Measurements from ENCODE around the gene FJX1. TPM values are rescaled to one million over a fixed set of nuclear protein-coding genes. Genes with fewer than 3 reads are reported as not detected.

Gene FJX1
- total and polyA plus RNA-seq, 4 donors, result 0.46 to 3.0 (median 1.1) TPM

DNA sequence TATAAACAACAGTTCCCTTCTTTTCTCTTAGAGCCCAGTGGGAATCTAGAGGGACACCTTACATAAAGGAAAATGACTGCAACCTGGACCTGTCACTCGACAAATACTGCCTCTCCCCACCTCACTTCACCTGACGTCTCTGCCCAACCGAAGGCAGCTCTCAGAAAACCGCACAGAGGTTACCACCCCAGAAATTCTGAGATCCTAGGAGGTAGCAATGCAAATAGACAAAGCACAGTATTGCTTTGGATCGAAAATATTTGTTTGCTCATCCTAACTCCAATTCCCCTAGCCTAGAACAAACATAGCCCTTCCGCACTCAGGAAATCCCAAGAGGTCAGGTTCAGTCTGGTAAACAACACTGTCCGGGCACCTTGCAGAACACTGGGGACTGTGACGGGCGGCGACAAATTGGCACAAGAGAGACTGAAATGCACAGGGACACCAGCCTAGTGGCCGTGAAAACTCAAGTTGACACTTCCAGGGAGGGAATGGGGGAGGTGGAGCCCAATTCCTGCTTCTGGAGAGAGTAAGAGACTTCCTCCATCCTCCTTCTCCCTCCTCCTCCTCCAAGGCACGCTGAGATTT lies 43.9 kb downstream of the FJX1 start (continued):
- TF ChIP-seq, protein P1, sequence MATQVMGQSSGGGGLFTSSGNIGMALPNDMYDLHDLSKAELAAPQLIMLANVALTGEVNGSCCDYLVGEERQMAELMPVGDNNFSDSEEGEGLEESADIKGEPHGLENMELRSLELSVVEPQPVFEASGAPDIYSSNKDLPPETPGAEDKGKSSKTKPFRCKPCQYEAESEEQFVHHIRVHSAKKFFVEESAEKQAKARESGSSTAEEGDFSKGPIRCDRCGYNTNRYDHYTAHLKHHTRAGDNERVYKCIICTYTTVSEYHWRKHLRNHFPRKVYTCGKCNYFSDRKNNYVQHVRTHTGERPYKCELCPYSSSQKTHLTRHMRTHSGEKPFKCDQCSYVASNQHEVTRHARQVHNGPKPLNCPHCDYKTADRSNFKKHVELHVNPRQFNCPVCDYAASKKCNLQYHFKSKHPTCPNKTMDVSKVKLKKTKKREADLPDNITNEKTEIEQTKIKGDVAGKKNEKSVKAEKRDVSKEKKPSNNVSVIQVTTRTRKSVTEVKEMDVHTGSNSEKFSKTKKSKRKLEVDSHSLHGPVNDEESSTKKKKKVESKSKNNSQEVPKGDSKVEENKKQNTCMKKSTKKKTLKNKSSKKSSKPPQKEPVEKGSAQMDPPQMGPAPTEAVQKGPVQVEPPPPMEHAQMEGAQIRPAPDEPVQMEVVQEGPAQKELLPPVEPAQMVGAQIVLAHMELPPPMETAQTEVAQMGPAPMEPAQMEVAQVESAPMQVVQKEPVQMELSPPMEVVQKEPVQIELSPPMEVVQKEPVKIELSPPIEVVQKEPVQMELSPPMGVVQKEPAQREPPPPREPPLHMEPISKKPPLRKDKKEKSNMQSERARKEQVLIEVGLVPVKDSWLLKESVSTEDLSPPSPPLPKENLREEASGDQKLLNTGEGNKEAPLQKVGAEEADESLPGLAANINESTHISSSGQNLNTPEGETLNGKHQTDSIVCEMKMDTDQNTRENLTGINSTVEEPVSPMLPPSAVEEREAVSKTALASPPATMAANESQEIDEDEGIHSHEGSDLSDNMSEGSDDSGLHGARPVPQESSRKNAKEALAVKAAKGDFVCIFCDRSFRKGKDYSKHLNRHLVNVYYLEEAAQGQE (IDR thresholded peaks at IDR 0.05), result peak; percentile 22
- TF ChIP-seq YY1 (IDR thresholded peaks at IDR 0.05) (peak; percentile 15), HNF4A (conservative IDR thresholded peaks at IDR 0.05) (peak; percentile 63 to 69), EGR1 (IDR thresholded peaks at IDR 0.05; ENCODE audit: low read depth in 2 of 2) (no peak), FOXA2 (IDR thresholded peaks at IDR 0.05) (peak; percentile 76), NR2F2 (IDR thresholded peaks at IDR 0.05) (peak; percentile 71), FOXA1 (IDR thresholded peaks at IDR 0.05) (peak; percentile 43)

DNA sequence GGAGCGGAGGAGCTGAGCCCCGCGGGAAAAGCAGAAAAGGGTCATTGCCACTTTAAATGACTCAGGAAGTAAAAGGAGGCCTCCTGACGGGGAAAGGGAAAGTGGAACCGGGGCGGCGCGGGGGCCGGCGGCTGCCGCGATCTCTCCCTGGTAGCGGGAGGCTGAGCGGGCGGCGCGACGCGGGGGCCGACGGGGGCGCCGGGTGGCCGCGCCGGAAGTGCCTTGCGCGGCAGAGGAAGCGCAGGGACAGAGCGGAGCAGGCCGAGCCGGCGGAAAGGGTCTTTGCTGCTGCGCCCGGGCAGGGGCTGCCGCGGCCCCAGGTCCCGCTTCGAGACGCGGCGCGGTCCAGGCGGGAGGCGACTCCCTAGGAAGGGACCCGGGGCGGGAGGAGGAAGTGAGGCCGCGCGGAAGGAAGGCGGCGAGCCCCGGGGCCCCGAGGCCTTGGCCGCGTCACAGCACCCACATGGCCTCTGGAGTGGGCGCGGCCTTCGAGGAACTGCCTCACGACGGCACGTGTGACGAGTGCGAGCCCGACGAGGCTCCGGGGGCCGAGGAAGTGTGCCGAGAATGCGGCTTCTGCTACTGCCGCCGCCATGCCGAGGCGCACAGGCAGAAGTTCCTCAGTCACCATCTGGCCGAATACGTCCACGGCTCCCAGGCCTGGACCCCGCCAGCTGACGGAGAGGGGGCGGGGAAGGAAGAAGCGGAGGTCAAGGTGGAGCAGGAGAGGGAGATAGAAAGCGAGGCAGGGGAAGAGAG lies 44.6 kb downstream of the FJX1 start, which contains the start of gene TRIM44:
TRIM44 (plus strand) TSS at position 127 of the 759 bp plus-strand sequence; CDS start at position 464, 337 bp downstream.
- Histone ChIP-seq H3K4me1 (ENCODE audit: control insufficient read depth in 4 of 4, insufficient read depth in 4 of 4, low read length in 3 of 4) (peaks cover 2 to 37% (median 24%) of the 10 kb centered on the region in 4 donors), H3K27me3 (ENCODE audit: control insufficient read depth in 4 of 4, insufficient read depth in 4 of 4, low read length in 3 of 4) (no peaks in the 10 kb centered on the region), H3K9me3 (ENCODE audit: control insufficient read depth in 4 of 4, low read length in 3 of 4) (peaks cover 0 to 6% (median under 1%) of the 10 kb centered on the region in 4 donors), H3K4me3 (ENCODE audit: low read depth in 1 of 3, low read length in 3 of 3) (peak within 1 kb of the TSS; percentile 80 to 91 (median 87)), H3K27ac (ENCODE audit: low read depth in 1 of 2, low read length in 2 of 2) (peak within 1 kb of the TSS; percentile 95 to 99), H3K9ac (ENCODE audit: low read depth in 1 of 2, low read length in 2 of 2) (peak within 1 kb of the TSS; percentile 77 to 81), H3K36me3 (ENCODE audit: control insufficient read depth in 4 of 4, insufficient read depth in 3 of 4, low read depth in 1 of 4, low read length in 3 of 4) (peaks cover 0 to 6% (median 0%) of the 10 kb centered on the region in 4 donors)
- WGBS, result 3% methylated on average over 82 of the region's 82 CpGs
- TF ChIP-seq, protein P2, sequence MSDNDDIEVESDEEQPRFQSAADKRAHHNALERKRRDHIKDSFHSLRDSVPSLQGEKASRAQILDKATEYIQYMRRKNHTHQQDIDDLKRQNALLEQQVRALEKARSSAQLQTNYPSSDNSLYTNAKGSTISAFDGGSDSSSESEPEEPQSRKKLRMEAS (IDR thresholded peaks at IDR 0.05), result peak; percentile 61
- TF ChIP-seq, protein P3, sequence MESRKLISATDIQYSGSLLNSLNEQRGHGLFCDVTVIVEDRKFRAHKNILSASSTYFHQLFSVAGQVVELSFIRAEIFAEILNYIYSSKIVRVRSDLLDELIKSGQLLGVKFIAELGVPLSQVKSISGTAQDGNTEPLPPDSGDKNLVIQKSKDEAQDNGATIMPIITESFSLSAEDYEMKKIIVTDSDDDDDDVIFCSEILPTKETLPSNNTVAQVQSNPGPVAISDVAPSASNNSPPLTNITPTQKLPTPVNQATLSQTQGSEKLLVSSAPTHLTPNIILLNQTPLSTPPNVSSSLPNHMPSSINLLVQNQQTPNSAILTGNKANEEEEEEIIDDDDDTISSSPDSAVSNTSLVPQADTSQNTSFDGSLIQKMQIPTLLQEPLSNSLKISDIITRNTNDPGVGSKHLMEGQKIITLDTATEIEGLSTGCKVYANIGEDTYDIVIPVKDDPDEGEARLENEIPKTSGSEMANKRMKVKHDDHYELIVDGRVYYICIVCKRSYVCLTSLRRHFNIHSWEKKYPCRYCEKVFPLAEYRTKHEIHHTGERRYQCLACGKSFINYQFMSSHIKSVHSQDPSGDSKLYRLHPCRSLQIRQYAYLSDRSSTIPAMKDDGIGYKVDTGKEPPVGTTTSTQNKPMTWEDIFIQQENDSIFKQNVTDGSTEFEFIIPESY (IDR thresholded peaks at IDR 0.05), result no peak
- no peak for TF ChIP-seq HNF4G (IDR thresholded peaks at IDR 0.05)
- TF ChIP-seq, protein P1 (IDR thresholded peaks at IDR 0.05), result no peak
- peak in 1 of 2 donors; percentile 10 for TF ChIP-seq RAD21 (IDR thresholded peaks at IDR 0.05)
- peak; percentile 67 for TF ChIP-seq TAF1 (conservative IDR thresholded peaks at IDR 0.05)
- no peak for TF ChIP-seq EGR1 (IDR thresholded peaks at IDR 0.05; ENCODE audit: low read depth in 2 of 2)
- TF ChIP-seq, protein P4, sequence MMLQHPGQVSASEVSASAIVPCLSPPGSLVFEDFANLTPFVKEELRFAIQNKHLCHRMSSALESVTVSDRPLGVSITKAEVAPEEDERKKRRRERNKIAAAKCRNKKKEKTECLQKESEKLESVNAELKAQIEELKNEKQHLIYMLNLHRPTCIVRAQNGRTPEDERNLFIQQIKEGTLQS (IDR thresholded peaks at IDR 0.05), result no peak
- peak; percentile 58 for TF ChIP-seq NR2F2 (IDR thresholded peaks at IDR 0.05)
- no peak for TF ChIP-seq SP1 (IDR thresholded peaks at IDR 0.05)
- TF ChIP-seq GABPA (IDR thresholded peaks at IDR 0.05 in 1 of 2, conservative IDR thresholded peaks at IDR 0.05 in 1 of 2), result peak in 1 of 2 donors; percentile 84
- peak in 1 of 2 donors; percentile 13 for TF ChIP-seq JUND (IDR thresholded peaks at IDR 0.05)
- no peak for TF ChIP-seq HNF4A (conservative IDR thresholded peaks at IDR 0.05)
- peak; percentile 62 for DNase-seq (ENCODE audit: low spot score)

Measured in liver (tissue), 9 donors.